WERI-Rb-1 (cell line): ENCODE results near the gene PDE1A.

Source experiments
- DNase-seq: peaks from one replicate; pipeline ENCODE4 v3.0.0-alpha.2; 2020
- H3K27ac ChIP-seq: fragments of 250-450 bp; sonication (Bioruptor Pico); 2 replicates; pipeline ENCODE4 v1.5.1; 2020; ENCODE audit warnings: mild to moderate bottlenecking, moderate library complexity
- H3K27me3 ChIP-seq: fragments of 250-450 bp; sonication (Bioruptor Pico); 2 replicates; pipeline ENCODE4 v1.5.1; 2021; ENCODE audit warnings: mild to moderate bottlenecking, low read depth, moderate library complexity; ENCODE audit not compliant: insufficient read depth, severe bottlenecking
- H3K36me3 ChIP-seq: fragments of 250-450 bp; sonication (Bioruptor Pico); 2 replicates; pipeline ENCODE4 v1.5.1; 2020; ENCODE audit warnings: mild to moderate bottlenecking, moderate library complexity
- H3K4me3 ChIP-seq: 2 replicates; pipeline ENCODE4 v1.5.1; 2011; ENCODE audit warnings: low read depth, mild to moderate bottlenecking, control low read depth, low read length
- H3K9me3 ChIP-seq: fragments of 250-450 bp; sonication (Bioruptor Pico); 2 replicates; pipeline ENCODE4 v1.5.1; 2021; ENCODE audit warnings: mild to moderate bottlenecking, moderate library complexity; ENCODE audit not compliant: severe bottlenecking
- TF ChIP-seq, protein P1 (sequence below): IDR thresholded peaks from 2 replicates; pipeline ENCODE4 v1.5.1; 2011; ENCODE audit warnings: low read depth, mild to moderate bottlenecking, control low read depth, inconsistent platforms, low read length

The PDE1A gene

DNA sequence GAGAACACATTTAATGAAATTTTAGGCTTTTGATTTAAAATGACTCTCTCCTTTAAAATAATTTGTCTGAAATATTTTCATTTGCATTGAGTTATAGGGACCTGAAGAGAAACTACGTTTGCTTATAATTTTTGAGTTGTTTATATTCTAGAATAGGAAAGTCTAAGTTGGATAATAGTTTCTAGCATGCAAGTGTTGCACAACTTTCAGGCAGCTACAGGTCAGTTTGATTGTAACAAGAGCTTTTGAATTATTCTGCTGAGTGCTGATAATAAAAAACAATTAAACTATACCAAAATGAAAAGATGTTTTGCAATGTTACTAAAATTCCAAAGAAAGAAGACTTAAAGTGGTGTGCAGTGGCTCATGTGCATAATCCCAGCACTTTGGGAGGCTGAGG is 71.0 kb downstream of the PDE1A start:
- TF ChIP-seq, protein P1, sequence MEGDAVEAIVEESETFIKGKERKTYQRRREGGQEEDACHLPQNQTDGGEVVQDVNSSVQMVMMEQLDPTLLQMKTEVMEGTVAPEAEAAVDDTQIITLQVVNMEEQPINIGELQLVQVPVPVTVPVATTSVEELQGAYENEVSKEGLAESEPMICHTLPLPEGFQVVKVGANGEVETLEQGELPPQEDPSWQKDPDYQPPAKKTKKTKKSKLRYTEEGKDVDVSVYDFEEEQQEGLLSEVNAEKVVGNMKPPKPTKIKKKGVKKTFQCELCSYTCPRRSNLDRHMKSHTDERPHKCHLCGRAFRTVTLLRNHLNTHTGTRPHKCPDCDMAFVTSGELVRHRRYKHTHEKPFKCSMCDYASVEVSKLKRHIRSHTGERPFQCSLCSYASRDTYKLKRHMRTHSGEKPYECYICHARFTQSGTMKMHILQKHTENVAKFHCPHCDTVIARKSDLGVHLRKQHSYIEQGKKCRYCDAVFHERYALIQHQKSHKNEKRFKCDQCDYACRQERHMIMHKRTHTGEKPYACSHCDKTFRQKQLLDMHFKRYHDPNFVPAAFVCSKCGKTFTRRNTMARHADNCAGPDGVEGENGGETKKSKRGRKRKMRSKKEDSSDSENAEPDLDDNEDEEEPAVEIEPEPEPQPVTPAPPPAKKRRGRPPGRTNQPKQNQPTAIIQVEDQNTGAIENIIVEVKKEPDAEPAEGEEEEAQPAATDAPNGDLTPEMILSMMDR, result no peak
- no peak overlapping the region for H3K4me3 ChIP-seq
- H3K27me3 ChIP-seq, result no peaks in the 10 kb centered on the region
- DNase-seq, result no peak
- no peaks in the 10 kb centered on the region for H3K9me3 ChIP-seq
- no peaks in the 10 kb centered on the region for H3K36me3 ChIP-seq
- H3K27ac ChIP-seq, result no peak overlapping the region

DNA sequence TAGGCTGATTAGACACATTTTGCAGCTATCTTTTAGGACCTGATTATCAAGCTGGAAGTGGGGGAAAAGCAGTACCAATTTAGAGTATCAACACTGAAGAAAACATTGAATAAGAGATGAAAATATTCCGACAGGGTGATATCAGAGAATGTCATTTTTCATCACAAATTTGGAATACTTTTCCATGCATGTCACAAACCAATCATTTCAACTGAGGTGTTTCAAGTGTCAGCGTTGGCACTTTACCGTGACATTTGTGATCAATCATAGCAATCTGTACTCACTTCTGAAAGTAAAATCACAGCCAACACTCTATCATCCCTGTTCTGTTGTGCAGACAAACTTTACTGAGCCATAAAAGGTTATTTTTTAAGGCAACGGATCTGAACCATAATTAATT is 75.4 kb downstream of the PDE1A start:
- no peaks in the 10 kb centered on the region for H3K27me3 ChIP-seq
- no peaks in the 10 kb centered on the region for H3K36me3 ChIP-seq
- H3K9me3 ChIP-seq, result no peaks in the 10 kb centered on the region
- H3K4me3 ChIP-seq, result no peak overlapping the region
- TF ChIP-seq, protein P1, result no peak
- DNase-seq, result no peak
- H3K27ac ChIP-seq, result no peak overlapping the region

DNA sequence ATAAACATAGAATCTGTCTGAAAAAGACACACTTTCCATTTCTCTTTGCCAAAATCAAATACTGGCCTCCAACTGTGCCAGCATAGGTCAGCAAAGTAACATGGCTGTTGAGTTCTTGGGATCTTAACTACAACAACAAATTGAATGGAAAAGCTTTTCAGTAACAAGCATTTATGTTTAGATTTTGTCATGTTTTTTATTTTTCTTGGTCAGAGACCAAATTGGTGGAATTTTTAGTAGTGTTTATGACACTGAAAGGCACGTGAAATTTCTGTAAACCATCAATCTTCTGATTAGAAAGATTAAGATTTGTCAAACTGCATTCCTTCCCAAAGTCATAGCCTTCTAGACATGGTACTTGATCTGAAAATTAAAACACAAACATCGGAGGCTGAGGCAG is 77.6 kb downstream of the PDE1A start:
- DNase-seq, result no peak
- TF ChIP-seq, protein P1, result no peak
- H3K4me3 ChIP-seq, result no peak overlapping the region

DNA sequence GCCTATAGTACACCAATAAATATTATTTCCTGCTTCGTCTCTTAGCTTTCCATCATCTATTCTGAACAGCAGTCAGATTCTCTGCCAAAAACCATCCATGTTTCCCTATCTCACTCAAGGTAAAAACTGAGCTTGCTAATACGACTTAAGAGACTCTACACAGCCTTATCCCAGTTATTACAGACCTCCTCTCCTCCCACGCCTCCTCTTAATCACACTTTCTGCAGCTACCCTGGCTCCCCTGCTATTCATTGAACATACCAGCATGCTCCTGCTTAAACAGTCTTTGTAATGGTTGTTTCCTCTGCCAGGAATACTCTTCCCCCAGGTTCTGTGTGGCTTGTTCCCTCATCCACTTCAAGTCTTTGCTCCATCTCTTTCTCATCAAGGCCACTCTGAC is 81.5 kb downstream of the PDE1A start:
- Histone ChIP-seq H3K36me3 (no peaks in the 10 kb centered on the region), H3K27ac (no peak overlapping the region), H3K9me3 (no peaks in the 10 kb centered on the region), H3K27me3 (no peaks in the 10 kb centered on the region), H3K4me3 (no peak overlapping the region)
- TF ChIP-seq, protein P1, result no peak
- DNase-seq, result no peak

More for the DNA sequence above, 77.6 kb downstream of the PDE1A start:
- no peak overlapping the region for H3K27ac ChIP-seq
- no peaks in the 10 kb centered on the region for H3K36me3 ChIP-seq
- H3K27me3 ChIP-seq, result no peaks in the 10 kb centered on the region
- no peaks in the 10 kb centered on the region for H3K9me3 ChIP-seq

DNA sequence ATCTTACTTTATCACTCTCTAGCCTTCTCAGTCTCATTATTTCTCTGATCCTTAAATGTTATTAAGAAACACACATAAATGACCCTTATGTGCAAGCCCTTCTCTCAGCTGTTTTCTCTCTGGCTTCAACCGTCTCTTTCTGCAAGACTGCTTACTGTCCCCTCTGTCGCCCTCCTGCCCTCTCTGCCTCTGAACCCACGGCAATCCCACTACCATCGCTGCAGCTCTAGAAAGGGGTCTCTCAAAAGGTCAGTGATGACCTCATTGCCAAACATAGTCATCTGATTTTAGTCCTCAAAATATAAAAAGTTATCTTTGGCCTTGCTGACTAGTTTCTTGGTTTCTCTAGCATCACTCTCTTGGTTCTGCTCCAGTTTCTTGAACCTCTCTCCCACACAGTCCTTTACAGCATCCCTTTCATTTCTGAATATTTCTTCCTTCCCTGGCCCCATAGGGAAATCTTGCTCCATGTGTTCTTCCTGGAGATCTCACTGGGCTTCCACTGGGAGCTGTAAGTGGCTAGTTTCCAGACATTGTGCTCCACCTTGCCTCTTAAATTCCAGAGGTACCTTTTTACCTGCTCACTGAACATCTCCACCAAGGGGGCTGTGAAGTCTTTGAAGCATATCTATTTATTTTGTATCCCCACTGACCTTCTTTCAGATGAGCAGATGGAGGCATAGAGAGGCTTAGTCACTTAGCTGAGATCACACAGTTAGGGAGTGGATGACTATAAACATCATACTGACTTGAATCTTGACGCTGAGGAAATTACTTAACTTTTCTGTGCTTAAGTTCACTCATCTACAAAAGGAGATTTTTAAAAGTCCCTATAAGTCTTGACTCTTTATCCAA is 96.2 kb downstream of the PDE1A start:
- DNase-seq, result no peak
- Histone ChIP-seq H3K27ac (no peak overlapping the region), H3K4me3 (no peak overlapping the region), H3K9me3 (peaks cover 3% of the 10 kb centered on the region), H3K27me3 (no peaks in the 10 kb centered on the region), H3K36me3 (no peaks in the 10 kb centered on the region)
- TF ChIP-seq, protein P1, result no peak

DNA sequence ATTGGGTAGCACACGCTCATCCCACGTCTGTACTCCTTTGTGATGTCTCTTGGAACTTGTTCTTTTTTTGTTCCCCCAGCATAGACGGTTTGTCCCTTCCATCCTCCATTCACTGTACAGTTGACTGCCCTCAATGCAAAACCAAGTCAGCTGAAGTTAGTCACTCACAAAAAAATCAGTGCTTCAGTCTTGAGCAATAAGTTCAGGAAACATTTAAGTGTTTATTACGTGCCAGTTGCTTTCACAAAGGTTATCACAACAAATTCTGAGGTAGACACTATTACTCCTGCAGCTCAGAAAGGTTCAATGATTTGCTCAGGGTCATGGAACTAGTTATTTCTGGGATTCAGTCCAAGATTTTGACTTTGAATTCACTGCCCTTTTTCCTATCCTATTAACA is 102.2 kb downstream of the PDE1A start:
- TF ChIP-seq, protein P1, result no peak
- DNase-seq, result no peak
- H3K27me3 ChIP-seq, result no peaks in the 10 kb centered on the region

More for the DNA sequence above, 102.2 kb downstream of the PDE1A start:
- H3K36me3 ChIP-seq, result no peaks in the 10 kb centered on the region
- no peak overlapping the region for H3K4me3 ChIP-seq
- H3K9me3 ChIP-seq, result no peaks in the 10 kb centered on the region
- no peak overlapping the region for H3K27ac ChIP-seq
